NCI-H2107 (cell line): ENCODE results near the gene HGFAC.

ENCODE experiments used
- DNase-seq: peaks from one replicate; lab custom pipeline; 2025; lab: John Stamatoyannopoulos, UW

HGFAC gene

DNA sequence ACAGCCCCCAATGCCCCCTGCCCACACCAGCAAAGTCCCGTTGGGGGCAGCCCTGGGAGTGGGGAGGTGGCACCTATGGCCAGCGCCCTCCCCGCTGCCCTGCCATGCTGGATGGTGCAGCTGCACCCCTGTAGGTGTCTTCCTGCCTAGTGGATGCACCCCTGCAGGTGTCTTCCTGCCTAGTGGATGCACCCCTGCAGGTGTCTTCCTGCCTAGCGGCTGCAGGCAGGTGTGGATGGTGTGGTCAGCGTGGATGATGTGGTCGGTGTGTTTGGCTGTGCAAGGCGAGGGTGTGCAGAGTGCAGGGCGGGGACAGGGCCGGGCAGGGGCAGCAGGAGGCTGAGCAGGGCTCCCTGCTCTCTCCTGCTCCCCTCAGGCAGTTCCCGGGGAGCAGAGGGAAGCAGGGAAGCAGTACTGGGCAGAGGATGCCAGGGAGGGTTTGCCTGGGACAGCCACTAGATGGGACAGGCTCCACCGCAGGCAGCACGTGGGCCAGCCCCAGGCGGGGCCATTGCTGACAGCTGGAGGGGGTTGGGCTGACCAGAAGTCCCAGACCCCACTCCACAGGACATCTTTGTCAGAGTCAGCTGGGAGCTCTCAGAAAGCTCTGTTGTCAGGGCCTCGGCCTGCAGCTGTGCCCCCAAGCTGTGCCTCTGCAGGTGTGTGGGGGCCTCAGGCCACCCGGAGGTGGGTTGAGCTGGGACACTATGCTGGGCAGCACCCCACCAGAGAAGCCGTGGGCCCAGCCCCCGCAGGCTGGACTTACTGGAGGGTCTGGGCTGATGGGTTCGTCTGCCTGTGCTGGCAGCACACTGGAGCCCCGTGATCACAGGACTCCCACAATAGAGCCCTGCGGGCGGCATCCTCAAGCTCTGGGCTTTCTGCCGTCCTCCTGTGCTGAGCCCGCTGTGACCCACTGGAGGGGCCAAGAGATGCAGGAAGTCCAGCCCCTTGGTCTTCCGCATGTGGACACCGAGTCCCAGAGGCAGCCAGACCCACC is 45.1 kb downstream of the HGFAC start:
- DNase-seq, result no peak

DNA sequence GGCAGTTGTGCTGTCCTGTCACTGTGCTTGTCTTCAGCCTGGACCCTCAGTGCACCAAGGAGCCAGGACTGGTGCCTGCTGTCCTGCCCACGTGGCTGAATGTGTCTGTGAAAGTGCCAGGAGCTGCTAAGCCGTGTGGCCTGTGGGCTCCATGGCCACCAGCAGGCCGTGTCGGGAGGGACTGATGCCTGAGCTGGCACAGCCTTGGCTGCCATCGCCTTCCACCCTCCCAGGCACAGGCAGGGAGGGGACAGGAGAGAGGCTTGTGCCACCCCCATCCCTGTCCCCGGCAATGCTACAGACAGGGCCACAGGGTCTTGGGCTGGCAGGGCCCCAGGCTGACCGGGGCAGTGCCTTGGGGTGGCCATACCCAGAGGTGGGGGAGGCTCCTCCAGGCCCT is 46.1 kb downstream of the HGFAC start:
- DNase-seq, result no peak

DNA sequence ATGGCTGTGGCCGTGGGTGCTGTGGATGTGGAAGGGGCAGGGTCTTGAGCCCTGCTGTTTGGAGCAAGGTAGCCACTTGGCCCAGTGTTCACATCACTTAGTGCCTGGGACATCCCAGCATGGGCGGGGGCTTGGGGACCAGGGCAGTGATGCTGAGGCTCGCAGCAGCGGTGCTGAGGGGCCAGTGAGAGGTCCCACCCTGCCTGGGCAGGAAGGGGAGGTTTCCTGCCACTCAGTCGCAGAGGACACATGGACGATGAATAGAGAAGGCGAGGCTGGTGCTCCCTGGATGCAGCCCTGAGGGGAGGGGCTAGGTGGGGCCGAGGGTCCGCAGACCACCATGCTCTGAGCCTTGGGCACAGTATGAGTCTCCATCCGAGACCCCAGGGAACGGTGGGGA is 47.1 kb downstream of the HGFAC start:
- no peak for DNase-seq

DNA sequence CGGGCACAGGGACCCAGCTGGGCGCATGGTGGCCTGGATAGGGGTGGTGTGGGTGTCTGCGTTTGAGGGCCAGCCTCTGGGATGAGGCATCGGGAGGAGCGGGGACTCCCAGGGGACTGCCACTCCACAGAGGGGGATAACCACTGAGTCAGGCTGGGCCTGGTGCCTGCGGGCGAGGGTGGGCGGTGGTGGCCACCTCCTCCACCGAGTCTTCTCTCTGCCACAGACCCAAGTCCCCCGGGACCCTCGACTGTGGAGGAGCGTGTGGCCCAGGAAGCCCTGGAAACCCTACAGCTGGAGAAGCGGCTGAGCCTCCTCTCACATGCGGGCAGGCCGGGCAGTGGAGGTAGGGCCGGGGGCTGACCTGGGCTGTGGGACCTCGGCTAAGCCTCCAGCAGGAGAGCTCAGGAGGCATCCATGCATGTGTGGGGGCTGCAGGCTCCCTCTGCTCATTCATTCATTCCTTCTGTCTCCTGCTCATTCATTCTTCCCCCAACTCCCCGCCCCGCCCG is 47.7 kb downstream of the HGFAC start:
- no peak for DNase-seq

DNA sequence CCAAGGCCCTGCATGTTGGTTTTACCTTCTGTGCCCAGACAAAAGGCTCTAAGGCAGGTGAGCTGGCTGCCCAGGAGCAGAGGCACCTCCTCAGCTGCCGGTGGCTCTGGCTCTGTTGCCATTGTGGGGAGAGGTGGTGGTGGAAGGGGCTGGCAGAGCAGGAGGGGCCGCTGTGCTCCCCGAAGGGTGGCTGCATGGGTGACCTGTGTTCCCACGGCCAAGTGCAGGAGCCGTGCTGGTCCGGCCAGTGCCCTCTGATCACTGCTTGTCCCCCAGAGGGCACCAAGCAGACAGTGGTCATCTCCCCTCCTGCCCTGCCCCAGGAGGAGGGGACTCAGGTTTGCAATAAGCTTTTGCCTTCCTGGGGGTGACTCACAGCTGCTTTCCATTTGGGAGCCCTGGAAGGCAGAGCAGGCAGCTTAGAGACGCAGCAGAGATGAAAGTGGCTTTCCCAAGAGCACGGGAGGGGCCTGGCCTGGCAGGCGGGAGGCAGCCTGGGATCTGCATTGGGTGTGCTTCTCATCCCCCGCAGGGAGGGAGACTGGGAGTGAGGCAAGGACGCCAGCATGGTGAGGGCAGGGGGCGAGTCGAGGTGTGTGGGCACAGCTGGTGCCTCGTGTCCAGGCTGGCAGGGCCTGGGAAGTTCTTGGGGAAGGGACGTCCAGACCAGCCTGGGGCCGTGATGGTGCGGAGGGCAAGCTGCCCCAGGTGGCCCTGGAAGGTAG is 50.1 kb downstream of the HGFAC start:
- DNase-seq, result no peak

DNA sequence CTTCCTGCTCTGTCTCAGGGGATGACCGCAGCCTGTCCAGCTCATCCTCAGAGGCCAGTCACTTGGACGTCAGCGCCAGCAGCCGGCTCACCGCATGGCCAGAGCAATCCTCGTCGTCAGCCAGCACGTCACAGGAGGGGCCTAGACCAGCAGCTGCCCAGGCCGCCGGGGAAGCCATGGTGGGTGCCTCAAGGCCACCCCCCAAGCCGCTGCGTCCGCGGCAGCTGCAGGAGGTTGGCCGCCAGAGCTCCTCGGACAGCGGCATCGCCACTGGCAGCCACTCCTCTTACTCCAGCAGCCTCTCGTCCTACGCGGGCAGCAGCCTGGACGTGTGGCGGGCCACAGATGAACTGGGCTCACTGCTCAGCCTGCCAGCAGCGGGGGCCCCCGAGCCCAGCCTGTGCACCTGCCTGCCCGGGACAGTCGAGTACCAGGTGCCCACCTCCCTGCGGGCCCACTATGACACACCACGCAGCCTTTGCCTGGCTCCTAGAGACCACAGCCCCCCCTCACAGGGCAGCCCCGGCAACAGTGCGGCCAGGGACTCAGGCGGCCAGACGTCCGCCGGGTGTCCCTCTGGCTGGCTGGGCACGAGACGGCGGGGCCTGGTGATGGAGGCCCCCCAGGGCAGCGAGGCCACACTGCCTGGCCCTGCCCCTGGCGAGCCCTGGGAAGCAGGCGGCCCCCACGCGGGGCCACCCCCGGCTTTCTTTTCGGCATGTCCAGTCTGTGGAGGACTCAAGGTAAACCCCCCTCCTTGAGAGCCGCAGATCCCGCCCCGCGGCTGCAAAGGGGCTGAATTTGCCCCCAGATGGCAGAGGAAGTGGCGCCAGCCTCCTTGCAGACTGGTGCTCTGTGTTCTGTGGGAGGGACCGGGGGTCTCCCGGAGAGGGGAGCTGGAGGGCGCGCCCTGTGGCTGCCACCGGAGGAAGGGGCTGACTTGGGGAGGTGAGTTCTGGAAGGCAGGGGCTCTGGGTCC is 51.3 kb downstream of the HGFAC start:
- DNase-seq, result no peak

DNA sequence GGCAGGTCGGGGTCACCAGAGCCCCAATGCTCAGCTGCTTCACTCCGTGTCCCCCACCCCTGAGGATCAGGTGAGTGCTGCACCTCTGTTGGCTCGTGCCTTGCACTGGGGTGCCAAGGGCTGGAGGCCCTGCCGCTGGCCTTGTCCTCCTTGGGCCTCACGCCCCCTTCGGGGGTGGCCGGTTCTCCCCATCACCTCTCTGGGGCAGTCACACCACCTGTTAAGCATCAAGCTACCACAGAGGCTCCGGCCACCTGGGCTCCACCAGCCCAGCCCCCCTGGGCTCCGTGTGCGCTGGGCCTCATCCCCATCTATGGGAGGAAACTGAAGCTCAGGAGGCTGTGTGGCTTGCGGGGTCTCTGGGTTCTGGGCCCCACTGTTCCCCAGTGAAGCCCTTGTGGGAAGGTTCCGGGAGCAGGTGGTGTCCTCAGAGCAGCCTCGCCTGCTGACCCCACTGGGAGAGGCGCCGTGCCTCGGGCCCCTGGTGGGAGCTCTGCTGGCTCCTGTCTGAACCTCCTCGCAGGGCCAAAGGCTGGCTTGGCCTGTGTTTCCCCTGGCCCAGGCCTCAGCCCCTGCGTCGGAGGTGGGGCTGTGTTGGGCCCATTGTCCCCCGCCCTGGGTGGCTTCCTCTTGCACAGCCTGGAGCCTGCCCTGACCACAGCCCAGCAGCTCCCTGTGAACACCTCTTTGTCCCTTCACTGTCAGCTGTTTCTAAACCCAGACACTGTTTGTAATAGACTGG is 52.1 kb downstream of the HGFAC start:
- no peak for DNase-seq

DNA sequence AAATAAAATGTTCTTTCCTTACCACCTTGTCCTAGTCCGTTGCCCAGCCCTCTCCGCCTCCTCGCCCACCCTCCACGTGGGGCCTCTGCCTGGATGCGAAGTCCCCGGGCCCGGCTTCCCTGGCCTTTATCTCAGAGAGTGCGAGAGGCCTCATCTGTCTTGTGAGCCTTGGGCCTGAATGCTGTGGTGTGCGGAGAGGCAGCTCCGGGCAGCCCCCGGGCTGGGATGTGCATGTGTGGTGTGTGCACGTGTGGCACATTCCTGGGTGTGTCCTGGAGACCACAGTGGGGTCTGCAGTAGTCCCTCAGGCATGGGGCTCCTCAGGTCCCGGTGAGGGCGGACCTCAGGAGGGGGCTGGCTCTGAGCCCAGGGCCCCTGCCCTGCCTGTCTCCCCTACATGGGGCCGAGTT is 52.7 kb downstream of the HGFAC start:
- no peak for DNase-seq

DNA sequence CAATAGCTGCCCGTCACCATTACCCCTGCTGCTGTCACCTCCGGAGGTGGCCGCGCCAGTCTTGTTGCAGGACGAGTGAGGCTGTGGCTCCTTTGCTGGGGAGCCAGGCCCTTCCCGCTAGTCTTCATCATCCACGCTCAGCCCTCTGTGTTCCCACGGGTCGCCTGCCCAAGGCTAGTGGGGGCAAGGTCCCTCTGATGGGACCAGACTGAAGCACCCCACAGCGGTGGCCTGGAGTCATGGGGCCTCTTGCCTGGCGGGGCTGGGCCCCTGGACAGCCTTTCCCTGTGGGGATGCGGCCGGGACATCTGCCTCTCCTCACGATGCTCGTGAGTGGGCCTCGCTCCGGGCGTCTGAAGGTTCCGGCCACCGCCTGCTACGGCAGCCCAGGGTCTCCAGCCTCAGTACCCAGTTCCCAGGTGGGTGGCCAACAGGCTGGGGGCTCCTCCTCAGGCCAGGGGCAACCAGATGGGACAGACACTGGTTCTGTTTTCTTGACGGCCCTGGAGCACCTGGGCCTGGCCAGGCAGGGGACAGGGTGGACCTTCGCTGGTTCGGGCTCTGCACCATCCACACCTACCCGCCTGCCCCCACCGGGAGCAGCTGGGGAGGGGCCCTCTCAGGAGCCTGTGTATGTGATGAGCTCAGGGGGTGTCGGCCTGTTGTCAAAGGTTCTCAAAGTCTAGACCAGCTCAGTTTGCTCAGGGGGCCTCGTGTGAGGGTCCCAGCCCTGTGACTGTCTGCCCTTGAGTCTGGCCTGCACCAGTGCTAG is 53.6 kb downstream of the HGFAC start:
- no peak for DNase-seq

DNA sequence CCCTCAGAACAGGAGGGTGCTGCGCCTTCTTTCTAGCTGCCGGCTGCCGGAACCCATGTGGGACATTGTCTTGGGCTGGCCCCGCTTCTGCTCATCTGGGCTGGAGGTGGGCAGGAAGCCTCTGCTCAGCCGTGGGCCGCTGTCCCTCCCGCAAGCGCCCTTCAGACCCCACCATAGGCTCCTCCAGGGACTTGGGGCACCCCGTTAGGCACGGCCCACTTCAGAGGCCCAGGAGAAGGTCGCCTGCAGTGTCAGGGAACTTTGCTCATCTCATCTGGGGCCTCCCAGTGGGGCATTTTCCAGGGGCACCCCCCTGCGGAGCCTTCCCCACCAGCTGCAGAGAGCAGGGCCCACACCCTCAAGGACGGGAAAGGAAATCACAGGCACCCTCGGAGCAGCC is 54.3 kb downstream of the HGFAC start:
- DNase-seq, result no peak

DNA sequence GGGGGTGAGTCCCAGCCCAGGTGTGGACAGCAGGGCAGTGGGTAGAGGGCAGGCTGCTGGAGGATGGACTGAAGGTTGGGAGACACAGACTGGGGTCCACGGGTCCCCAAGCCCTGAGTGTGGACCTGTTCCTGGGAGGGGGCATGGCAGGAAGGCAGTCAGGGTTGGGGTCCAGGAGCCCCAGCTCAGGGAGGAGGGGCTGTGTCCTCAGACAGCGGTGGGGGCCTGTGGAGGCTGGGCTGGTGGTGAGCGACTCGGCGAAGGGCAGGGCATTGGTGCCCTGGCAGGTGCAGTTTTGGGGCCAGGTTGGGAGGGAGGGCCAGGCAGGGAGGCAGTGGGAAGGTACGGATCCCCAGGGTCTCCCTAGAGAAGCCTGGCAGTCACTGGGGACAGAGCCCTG is 55.3 kb downstream of the HGFAC start:
- no peak for DNase-seq

DNA sequence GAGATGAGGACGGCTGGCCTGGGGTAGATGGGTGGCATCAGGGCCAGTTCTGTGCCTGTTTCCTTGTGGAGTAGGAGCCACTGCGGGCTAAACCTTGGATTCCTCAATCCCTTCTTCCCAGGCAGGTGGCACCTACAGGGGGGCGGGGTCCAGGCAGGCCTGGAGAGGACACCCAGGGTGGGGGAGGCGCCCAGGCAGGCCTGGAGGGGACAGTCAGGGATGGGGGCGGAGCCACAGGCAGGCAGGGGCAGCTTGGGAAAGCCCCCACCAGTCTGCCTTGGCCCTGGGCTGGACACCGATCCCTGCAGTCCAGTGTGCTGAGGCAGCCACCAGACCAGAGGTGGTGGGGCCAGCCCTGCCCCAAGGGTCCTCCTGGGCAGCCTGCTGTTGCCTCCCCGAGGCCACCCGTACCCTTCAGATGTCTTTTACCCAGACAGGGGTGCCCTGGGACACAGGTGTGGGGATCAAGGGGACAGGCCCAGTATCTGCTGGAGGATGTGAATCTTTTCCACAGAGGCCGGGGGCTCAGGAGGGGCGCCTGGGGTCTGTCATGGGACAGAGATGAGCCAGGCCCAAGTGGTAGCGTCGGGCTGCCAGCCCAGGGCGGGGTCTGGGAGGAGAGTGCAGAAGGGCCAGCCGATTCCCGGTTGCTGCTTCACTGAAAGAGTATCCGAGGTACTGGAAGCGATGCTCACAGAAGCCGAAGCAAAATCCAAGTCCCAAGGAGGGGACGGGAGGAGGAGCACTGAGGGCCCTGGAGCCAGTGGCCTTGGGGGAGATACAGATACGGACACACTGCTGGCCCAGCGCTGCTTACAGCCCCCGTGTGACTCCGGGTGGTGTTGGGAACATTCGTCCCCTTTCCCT is 56.0 kb downstream of the HGFAC start:
- DNase-seq, result no peak

DNA sequence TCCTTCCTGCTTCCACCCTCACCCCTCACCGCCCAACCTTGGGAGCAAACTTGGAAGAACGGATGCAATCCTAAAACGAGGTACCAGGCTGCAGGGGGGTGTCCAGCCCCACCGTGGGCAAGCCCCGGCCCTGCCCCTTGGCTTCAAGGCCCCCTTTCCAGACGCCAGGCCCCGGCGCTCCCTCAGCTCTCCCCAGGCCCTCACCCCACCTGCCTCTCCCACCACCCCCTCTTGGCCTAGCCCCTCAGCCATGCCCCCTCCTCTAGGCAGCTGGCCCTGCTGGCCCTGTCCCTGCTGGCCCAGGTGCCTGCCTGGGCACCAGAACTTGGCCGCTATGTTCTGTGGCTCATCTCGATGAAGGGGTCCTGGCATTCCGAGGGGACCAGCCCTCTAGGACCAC is 56.6 kb downstream of the HGFAC start:
- no peak for DNase-seq
